GM12878 (cell line): Measurements from ENCODE around the gene CD68. TPM values are rescaled to one million over a fixed set of nuclear protein-coding genes. Genes with fewer than 3 reads are reported as not detected.

Experiments
- BHLHE40 ChIP-seq, 2 experiments: fragments of 450-650 bp in 1 of 2; IDR thresholded peaks; 2 replicates each; pipeline ENCODE4 v1.6.1; 2011 to 2017; ENCODE audit warnings: low read depth in 2 of 2, borderline replicate concordance in 1 of 2, improper control_type of control experiment in 1 of 2, low read length in 1 of 2, mild to moderate bottlenecking in 1 of 2
- CBX5 ChIP-seq: sonication (generic); IDR thresholded peaks from 2 replicates; pipeline ENCODE4 v1.6.1; 2016; ENCODE audit warnings: low read depth, moderate library complexity, mild to moderate bottlenecking, inconsistent platforms
- EGR1 ChIP-seq, 2 experiments: IDR thresholded peaks; 1 replicate in 1 of 2; 2 replicates in 1 of 2; pipeline ENCODE4 v1.6.1; 2011 to 2012; ENCODE audit warnings: low read depth in 2 of 2, low read length in 2 of 2, borderline replicate concordance in 1 of 2, mild to moderate bottlenecking in 1 of 2, moderate library complexity in 1 of 2
- KAT2A ChIP-seq: conservative IDR thresholded peaks from 2 replicates; pipeline ENCODE4 v1.6.1; 2011; ENCODE audit warnings: low read depth, low read length; ENCODE audit not compliant: control insufficient read depth
- MXI1 ChIP-seq: fragments of 150-350 bp; IDR thresholded peaks from 2 replicates; pipeline ENCODE4 v1.6.1; 2011; ENCODE audit warnings: low read depth, mild to moderate bottlenecking, inconsistent platforms, low read length, improper control_type of control experiment
- NBN ChIP-seq: fragments of 450-650 bp; IDR thresholded peaks from 2 replicates; pipeline ENCODE4 v1.6.1; 2016
- NR2F1 ChIP-seq: fragments of 450-650 bp; conservative IDR thresholded peaks from 2 replicates; pipeline ENCODE4 v1.6.1; 2017; ENCODE audit warnings: mild to moderate bottlenecking
- SIN3A ChIP-seq: IDR thresholded peaks from 2 replicates; pipeline ENCODE4 v1.6.1; 2012; ENCODE audit warnings: low read depth, low read length, improper control_type of control experiment
- SMARCA5 ChIP-seq: fragments of 450-650 bp; IDR thresholded peaks from 2 replicates; pipeline ENCODE4 v1.6.1; 2017; ENCODE audit warnings: mild to moderate bottlenecking
- SPI1 ChIP-seq: IDR thresholded peaks from 2 replicates; pipeline ENCODE4 v1.6.1; 2011; ENCODE audit warnings: low read depth, mild to moderate bottlenecking, low read length, moderate library complexity, borderline replicate concordance; ENCODE audit not compliant: insufficient read depth
- YY1 ChIP-seq: IDR thresholded peaks from 2 replicates; pipeline ENCODE4 v1.6.1; 2011; ENCODE audit warnings: low read depth, mild to moderate bottlenecking, low read length
- polyA plus RNA-seq, 11 experiments: library from polyadenylated mRNA; depleted of rRNA in 4 of 11; unstranded in 6 of 11; stranded (reverse) in 5 of 11; fragments of >200 nt; fragmentation: Nextera tagmentation in 4 of 11; fragmentation: Illumina TruSeq in 1 of 11; extraction: Ambion mirVana in 4 of 11; extraction: Trizol in 1 of 11; gene quantifications; 1 replicate in 1 of 11; 2 replicates in 10 of 11; pipeline versions ENCODE4 v1.2.1 to v1.2.3, GENCODE V29; 2011 to 2016; ENCODE audit warnings: inconsistent platforms in 2 of 11, missing spikeins in 2 of 11, low read depth in 1 of 11
- total RNA-seq, 4 experiments: library from RNA; depleted of rRNA in 3 of 4; stranded (reverse); fragments of >200 nt in 3 of 4; fragmentation: Illumina TruSeq in 1 of 4; extraction: Trizol in 1 of 4; gene quantifications; 2 replicates each; pipeline versions ENCODE4 v1.2.1 to v1.2.3, GENCODE V29; 2013 to 2021
- TF ChIP-seq, protein P1 (sequence below): IDR thresholded peaks from 2 replicates; pipeline ENCODE4 v1.6.1; 2011; ENCODE audit warnings: low read depth, mild to moderate bottlenecking, low read length, moderate library complexity, borderline replicate concordance; ENCODE audit errors: extremely low read depth

Gene CD68
- total and polyA plus RNA-seq, 10 of the 15 experiments (the other 5 are each of a cell fraction or from before 2014, with no cell fraction given), result 2.6 to 6.9 (median 3.8) TPM

DNA sequence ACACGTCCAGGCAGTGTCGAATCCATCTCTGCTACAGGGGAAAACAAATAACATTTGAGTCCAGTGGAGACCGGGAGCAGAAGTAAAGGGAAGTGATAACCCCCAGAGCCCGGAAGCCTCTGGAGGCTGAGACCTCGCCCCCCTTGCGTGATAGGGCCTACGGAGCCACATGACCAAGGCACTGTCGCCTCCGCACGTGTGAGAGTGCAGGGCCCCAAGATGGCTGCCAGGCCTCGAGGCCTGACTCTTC lies 7.2 kb upstream of the CD68 start (continued):
- TF ChIP-seq YY1 (peak; percentile 97), BHLHE40 (IDR thresholded peaks at IDR 0.05; ENCODE audit: borderline replicate concordance in 1 of 2, low read depth in 2 of 2, low read length in 1 of 2) (peak; percentile 100), CBX5 (no peak), SPI1 (peak; percentile 87), EGR1 (IDR thresholded peaks at IDR 0.05; ENCODE audit: borderline replicate concordance in 1 of 2, low read depth in 2 of 2, low read length in 2 of 2) (0 out of 3 replicates have a peak, but pooled peaks of 1 of the 2 experiments have one; percentile 60), SMARCA5 (no peak), NBN (0 out of 2 replicates have a peak, but pooled peaks have one; percentile 42), MXI1 (peak; percentile 99), SIN3A (peak; percentile 80), KAT2A (no peak), NR2F1 (peak; percentile 8; the same call in 1 of the 2 replicates)
- TF ChIP-seq, protein P1, sequence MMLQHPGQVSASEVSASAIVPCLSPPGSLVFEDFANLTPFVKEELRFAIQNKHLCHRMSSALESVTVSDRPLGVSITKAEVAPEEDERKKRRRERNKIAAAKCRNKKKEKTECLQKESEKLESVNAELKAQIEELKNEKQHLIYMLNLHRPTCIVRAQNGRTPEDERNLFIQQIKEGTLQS, result peak; percentile 69; the same call in 1 of the 2 replicates
